Measurements from ENCODE around the gene FBXL16.

GRCh38 chr16:728131-728889 is 22.7 kb upstream of the FBXL16 start:
- no peak for TF ChIP-seq CTCF (IDR thresholded peaks at IDR 0.05)
- TF ChIP-seq RFX5 (IDR thresholded peaks at IDR 0.05; ENCODE audit: low read length), result no peak
- no peak for TF ChIP-seq FOXM1 (IDR thresholded peaks at IDR 0.05; ENCODE audit: low read depth)
- no peak for TF ChIP-seq GABPA (IDR thresholded peaks at IDR 0.05; ENCODE audit: low read depth)
- no peak for TF ChIP-seq EP300 (IDR thresholded peaks at IDR 0.05; ENCODE audit: borderline replicate concordance in 1 of 2, low read depth in 1 of 2, low read length in 1 of 2)
- TF ChIP-seq JUND (IDR thresholded peaks at IDR 0.05), result no peak
- TF ChIP-seq POLR2AphosphoS5 (IDR thresholded peaks at IDR 0.05; ENCODE audit: low read depth, low read length), result peak; percentile 58; the same call in 1 of the 2 replicates
- no peak for TF ChIP-seq FOXJ3 (CRISPR knock-in tag; IDR thresholded peaks at IDR 0.05)
- TF ChIP-seq TAF1 (IDR thresholded peaks at IDR 0.05; ENCODE audit: borderline replicate concordance, low read depth, low read length), result no peak
- no peak for TF ChIP-seq YY1 (IDR thresholded peaks at IDR 0.05; ENCODE audit: low read depth)
- no peak for TF ChIP-seq REST (IDR thresholded peaks at IDR 0.05; ENCODE audit: low read depth, low read length)
